ENCODE data around the gene ITGA8. TPM values are rescaled to one million over a fixed set of nuclear protein-coding genes. Genes with fewer than 3 reads are reported as not detected.

Gene ITGA8
- total and polyA plus RNA-seq, 7 experiments from 2014 or later = not detected

DNA sequence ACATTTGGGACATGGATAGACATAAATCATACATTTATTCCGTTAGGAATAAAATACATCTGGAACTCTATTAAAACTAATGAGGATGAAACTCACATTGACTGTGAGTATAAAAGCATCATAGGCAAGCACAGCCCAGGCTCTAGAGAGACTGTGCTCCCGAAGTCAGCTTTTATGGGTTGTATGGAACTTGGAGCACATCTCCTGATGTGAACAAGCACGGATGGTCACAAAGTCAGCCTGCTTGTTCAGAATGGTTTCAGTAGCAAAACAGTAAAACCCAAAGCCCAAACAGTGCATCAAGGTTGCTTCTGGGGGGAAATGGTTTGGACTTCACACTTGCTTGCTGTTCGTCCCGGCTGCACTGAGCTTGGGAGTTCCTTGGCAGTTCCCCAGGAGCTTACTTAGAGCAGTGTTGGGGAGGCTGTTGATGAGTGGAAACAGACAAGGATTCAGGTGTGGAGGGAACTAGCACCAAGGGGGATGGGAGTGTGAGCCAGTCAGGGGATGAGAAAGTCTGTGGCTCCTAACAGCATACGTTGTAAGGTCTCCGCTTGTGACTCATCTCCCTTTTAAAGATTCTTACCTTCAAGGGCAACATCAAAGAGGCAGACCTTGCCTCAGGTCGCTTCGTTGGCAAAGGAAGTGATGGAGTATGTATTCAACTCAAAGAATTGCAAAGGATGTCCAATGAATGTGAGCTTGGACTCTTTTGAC lies 19.7 kb upstream of the ITGA8 start:
- Mint-ChIP-seq H3K4me3 (no peak overlapping the region), H3K4me1 (no peaks in the 10 kb centered on the region), H3K36me3 (no peaks in the 10 kb centered on the region), H3K27me3 (peaks cover 0 to 26% (median 19%) of the 10 kb centered on the region in 5 donors), H3K9me3 (peaks cover 0 to 4% (median 0%) of the 10 kb centered on the region in 11 donors), H3K27ac (no peak overlapping the region)
- ChIA-PET POLR2A (interaction anchor here (0.7 kb wide), 1 partner anchor 562 kb away, joined by 5 read pairs; no protein-coding TSS in a partner anchor), CTCF (interaction anchor here (0.7 kb wide), 1 partner anchor 113 kb away, joined by 3 read pairs; no protein-coding TSS in a partner anchor)
- Histone ChIP-seq H3K4me1 (ENCODE audit: control insufficient read depth in 2 of 2, insufficient read depth in 2 of 2, low read length in 2 of 2) (no peaks in the 10 kb centered on the region), H3K9me3 (ENCODE audit: control insufficient read depth in 2 of 3, low read length in 3 of 3) (no peaks in the 10 kb centered on the region), H3K4me3 (ENCODE audit: low read length) (no peak overlapping the region), H3K36me3 (ENCODE audit: control insufficient read depth in 2 of 3, insufficient read depth in 3 of 3, low read length in 3 of 3) (no peaks in the 10 kb centered on the region), H3K27me3 (ENCODE audit: control insufficient read depth in 2 of 2, insufficient read depth in 2 of 2, low read length in 2 of 2) (no peaks in the 10 kb centered on the region), H3K27ac (ENCODE audit: low read depth, low read length) (no peak overlapping the region)
- intact Hi-C loops (cut with micrococcal nuclease) = no loop called here
- ATAC-seq = no peak
- DNase-seq = no peak

- Histone ChIP-seq H3K4me1 (ENCODE audit: control insufficient read depth in 2 of 2, insufficient read depth in 2 of 2, low read length in 2 of 2) (no peaks in the 10 kb centered on the region), H3K4me3 (ENCODE audit: low read length) (no peak overlapping the region), H3K27ac (ENCODE audit: low read depth, low read length) (no peak overlapping the region), H3K27me3 (ENCODE audit: control insufficient read depth in 2 of 2, insufficient read depth in 2 of 2, low read length in 2 of 2) (no peaks in the 10 kb centered on the region), H3K36me3 (ENCODE audit: control insufficient read depth in 2 of 3, insufficient read depth in 3 of 3, low read length in 3 of 3) (no peaks in the 10 kb centered on the region), H3K9me3 (ENCODE audit: control insufficient read depth in 2 of 3, low read length in 3 of 3) (no peaks in the 10 kb centered on the region)
- H3K27me3 Mint-ChIP-seq = peaks cover 0 to 24% (median 20%) of the 10 kb centered on the region in 5 donors
- CTCF ChIA-PET = no interaction called here
- no peak overlapping the region for H3K4me3 Mint-ChIP-seq
- POLR2A ChIA-PET = no interaction called here
- H3K9me3 Mint-ChIP-seq = peaks cover 0 to 6% (median 2%) of the 10 kb centered on the region in 11 donors
- DNase-seq (no peak), ATAC-seq (no peak)
- no peaks in the 10 kb centered on the region for H3K4me1 Mint-ChIP-seq
- H3K27ac Mint-ChIP-seq = no peak overlapping the region
- no peaks in the 10 kb centered on the region for H3K36me3 Mint-ChIP-seq
- intact Hi-C loops (cut with micrococcal nuclease) = no loop called here
Observed at GRCh38 chr10:15738270-15738925, 18.7 kb upstream of the ITGA8 start.

GRCh38 chr10:15737656-15738055 lies 17.9 kb upstream of the ITGA8 start:
- Histone ChIP-seq H3K27me3 (ENCODE audit: control insufficient read depth in 2 of 2, insufficient read depth in 2 of 2, low read length in 2 of 2) (no peaks in the 10 kb centered on the region), H3K27ac (ENCODE audit: low read depth, low read length) (no peak overlapping the region), H3K36me3 (ENCODE audit: control insufficient read depth in 2 of 3, insufficient read depth in 3 of 3, low read length in 3 of 3) (no peaks in the 10 kb centered on the region), H3K9me3 (ENCODE audit: control insufficient read depth in 2 of 3, low read length in 3 of 3) (no peaks in the 10 kb centered on the region), H3K4me3 (ENCODE audit: low read length) (no peak overlapping the region), H3K4me1 (ENCODE audit: control insufficient read depth in 2 of 2, insufficient read depth in 2 of 2, low read length in 2 of 2) (no peaks in the 10 kb centered on the region)
- H3K36me3 Mint-ChIP-seq = no peaks in the 10 kb centered on the region
- DNase-seq (no peak), ATAC-seq (no peak)
- CTCF ChIA-PET = no interaction called here
- H3K27ac Mint-ChIP-seq = no peak overlapping the region
- intact Hi-C loops (cut with micrococcal nuclease) = no loop called here
- POLR2A ChIA-PET = no interaction called here
- H3K27me3 Mint-ChIP-seq = peaks cover 0 to 24% (median 20%) of the 10 kb centered on the region in 5 donors
- H3K9me3 Mint-ChIP-seq = peaks cover 0 to 6% (median 2%) of the 10 kb centered on the region in 11 donors
- H3K4me1 Mint-ChIP-seq = no peaks in the 10 kb centered on the region
- H3K4me3 Mint-ChIP-seq = no peak overlapping the region

DNA sequence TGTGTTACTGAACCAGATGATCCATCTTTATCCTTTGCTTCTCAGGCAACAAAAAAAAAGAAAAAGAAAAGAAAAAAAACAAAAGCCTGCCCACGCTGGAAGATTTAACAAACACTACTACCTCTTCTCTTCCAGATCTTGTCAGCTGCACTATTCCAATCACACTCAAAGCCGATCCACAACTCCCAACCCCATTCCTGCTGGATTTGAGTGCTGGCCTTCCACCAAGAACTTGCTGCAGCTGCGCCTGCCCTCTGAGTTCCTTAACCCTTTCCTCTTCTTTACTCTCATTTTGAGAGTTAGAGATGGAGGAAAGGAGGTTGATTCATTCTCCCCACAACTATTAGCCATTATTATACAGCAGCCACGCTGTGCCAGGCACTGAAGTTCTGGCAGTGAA lies 16.0 kb upstream of the ITGA8 start:
- DNase-seq (no peak), ATAC-seq (no peak)
- Mint-ChIP-seq H3K27me3 (peaks cover 8 to 24% (median 18%) of the 10 kb centered on the region in 5 donors), H3K27ac (no peak overlapping the region), H3K9me3 (peaks cover 0 to 20% (median 6%) of the 10 kb centered on the region in 11 donors), H3K4me1 (no peaks in the 10 kb centered on the region), H3K4me3 (no peak overlapping the region), H3K36me3 (no peaks in the 10 kb centered on the region)
- Histone ChIP-seq H3K4me3 (ENCODE audit: low read length) (no peak overlapping the region), H3K9me3 (ENCODE audit: control insufficient read depth in 2 of 3, low read length in 3 of 3) (peaks cover 0 to 3% (median 0%) of the 10 kb centered on the region in 3 experiments), H3K36me3 (ENCODE audit: control insufficient read depth in 2 of 3, insufficient read depth in 3 of 3, low read length in 3 of 3) (no peaks in the 10 kb centered on the region), H3K27me3 (ENCODE audit: control insufficient read depth in 2 of 2, insufficient read depth in 2 of 2, low read length in 2 of 2) (no peaks in the 10 kb centered on the region), H3K4me1 (ENCODE audit: control insufficient read depth in 2 of 2, insufficient read depth in 2 of 2, low read length in 2 of 2) (no peaks in the 10 kb centered on the region), H3K27ac (ENCODE audit: low read depth, low read length) (no peak overlapping the region)
- intact Hi-C loops (cut with micrococcal nuclease) = no loop called here
- ChIA-PET CTCF (no interaction called here), POLR2A (no interaction called here)

GRCh38 chr10:15730341-15730740 lies 10.6 kb upstream of the ITGA8 start:
- Mint-ChIP-seq H3K27ac (no peak overlapping the region), H3K36me3 (no peaks in the 10 kb centered on the region), H3K4me3 (no peak overlapping the region), H3K27me3 (peaks cover 6 to 31% (median 13%) of the 10 kb centered on the region in 5 donors), H3K9me3 (peaks cover 0 to 50% (median 18%) of the 10 kb centered on the region in 11 donors), H3K4me1 (no peaks in the 10 kb centered on the region)
- Histone ChIP-seq H3K9me3 (ENCODE audit: control insufficient read depth in 2 of 3, low read length in 3 of 3) (peaks cover 0 to 3% (median 0%) of the 10 kb centered on the region in 3 experiments), H3K4me3 (ENCODE audit: low read length) (no peak overlapping the region), H3K4me1 (ENCODE audit: control insufficient read depth in 2 of 2, insufficient read depth in 2 of 2, low read length in 2 of 2) (no peaks in the 10 kb centered on the region), H3K27ac (ENCODE audit: low read depth, low read length) (no peak overlapping the region), H3K36me3 (ENCODE audit: control insufficient read depth in 2 of 3, insufficient read depth in 3 of 3, low read length in 3 of 3) (no peaks in the 10 kb centered on the region), H3K27me3 (ENCODE audit: control insufficient read depth in 2 of 2, insufficient read depth in 2 of 2, low read length in 2 of 2) (no peaks in the 10 kb centered on the region)
- POLR2A ChIA-PET = no interaction called here
- intact Hi-C loops (cut with micrococcal nuclease) = no loop called here
- CTCF ChIA-PET = no interaction called here
- ATAC-seq (no peak), DNase-seq (no peak)

DNA sequence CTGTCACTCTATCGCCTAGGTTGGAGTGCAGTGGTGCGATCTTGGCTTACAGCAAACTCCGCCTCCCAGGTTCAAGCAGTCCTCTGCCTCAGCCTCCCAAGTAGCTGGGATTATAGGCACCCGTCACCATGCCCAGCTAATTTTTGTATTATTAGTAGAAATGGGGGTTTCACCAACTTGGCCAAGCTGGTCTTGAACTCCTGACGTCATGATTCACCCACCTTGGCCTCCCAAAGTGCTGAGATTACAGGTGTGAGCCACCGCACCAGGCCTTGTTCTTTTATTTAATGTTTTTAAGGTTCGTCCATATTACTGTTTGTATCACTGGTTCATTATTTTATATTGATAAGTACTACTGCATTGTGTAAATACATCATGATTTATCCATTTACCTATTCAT lies 10.2 kb upstream of the ITGA8 start:
- ChIA-PET POLR2A (no interaction called here), CTCF (no interaction called here)
- no peak overlapping the region for H3K4me3 ChIP-seq (ENCODE audit: low read length)
- Mint-ChIP-seq H3K27me3 (peaks cover 5 to 30% (median 13%) of the 10 kb centered on the region in 5 donors), H3K36me3 (no peaks in the 10 kb centered on the region), H3K4me3 (no peak overlapping the region), H3K9me3 (peaks cover 0 to 50% (median 18%) of the 10 kb centered on the region in 11 donors), H3K27ac (no peak overlapping the region), H3K4me1 (no peaks in the 10 kb centered on the region)
- ATAC-seq (no peak), DNase-seq (no peak)
- no peaks in the 10 kb centered on the region for H3K4me1 ChIP-seq (ENCODE audit: control insufficient read depth in 2 of 2, insufficient read depth in 2 of 2, low read length in 2 of 2)
- no peak overlapping the region for H3K27ac ChIP-seq (ENCODE audit: low read depth, low read length)
- H3K27me3 ChIP-seq (ENCODE audit: control insufficient read depth in 2 of 2, insufficient read depth in 2 of 2, low read length in 2 of 2) = no peaks in the 10 kb centered on the region
- intact Hi-C loops (cut with micrococcal nuclease) = loop anchor here in 1 of 2 donors (5.0 kb wide), 1 partner anchor 298 kb away; no protein-coding TSS in a partner anchor
- H3K36me3 ChIP-seq (ENCODE audit: control insufficient read depth in 2 of 3, insufficient read depth in 3 of 3, low read length in 3 of 3) = no peaks in the 10 kb centered on the region
- peaks cover 0 to 3% (median 0%) of the 10 kb centered on the region in 3 experiments for H3K9me3 ChIP-seq (ENCODE audit: control insufficient read depth in 2 of 3, low read length in 3 of 3)
